Right ventricle myocardium superior (tissue), 1 donor: ENCODE results near the gene TMEM97. TPM values are rescaled to one million over a fixed set of nuclear protein-coding genes. Genes with fewer than 3 reads are reported as not detected.
A peak's percentile ranks its signal among the peaks of the same experiment; 100 is the strongest.
"Not testable (repeated sequence)": the region's sequence is repeated elsewhere in the genome, so short reads cannot be mapped to it uniquely, and the experiment has no call there.

Experiments used
- ATAC-seq: fragments of 200-7000 bp; cut with Tn5 transposase; one replicate; pipeline ENCODE4 v1.9.1; 2020; ENCODE audit warnings: mild to moderate bottlenecking; ENCODE audit not compliant: poor library complexity
- DNase-seq: peaks from one replicate; pipeline ENCODE4 v3.0.0-alpha.2; 2020
- intact Hi-C: fragments of 100-400 bp; cut with DNase I; formaldehyde crosslinking; loops from one replicate; pipeline ENCODE4 v1.11.2; 2022
- long read RNA-seq: library from polyadenylated mRNA; unstranded; transcript quantifications from one replicate; pipeline ENCODE4 v2.0.0, GENCODE V29; 2021
- total RNA-seq: library from RNA; stranded (reverse); fragmentation: NEBNext Ultra II Directional; extraction: Animal tissue kit (Norgen Biotek cat#: 25700); gene quantifications from one replicate; pipeline ENCODE4 v1.2.1, GENCODE V29; 2021
- donor health status: DM: no; HTN: yes; CAD: no; lungs with severe emphysema.

TMEM97 gene
- total RNA-seq, result 2.0 TPM
- long read RNA-seq, partial matches to known transcripts, result 0 of 5 reads
- long read RNA-seq, other reads (novel, unspliced or antisense), result 2 of 5 reads

DNA sequence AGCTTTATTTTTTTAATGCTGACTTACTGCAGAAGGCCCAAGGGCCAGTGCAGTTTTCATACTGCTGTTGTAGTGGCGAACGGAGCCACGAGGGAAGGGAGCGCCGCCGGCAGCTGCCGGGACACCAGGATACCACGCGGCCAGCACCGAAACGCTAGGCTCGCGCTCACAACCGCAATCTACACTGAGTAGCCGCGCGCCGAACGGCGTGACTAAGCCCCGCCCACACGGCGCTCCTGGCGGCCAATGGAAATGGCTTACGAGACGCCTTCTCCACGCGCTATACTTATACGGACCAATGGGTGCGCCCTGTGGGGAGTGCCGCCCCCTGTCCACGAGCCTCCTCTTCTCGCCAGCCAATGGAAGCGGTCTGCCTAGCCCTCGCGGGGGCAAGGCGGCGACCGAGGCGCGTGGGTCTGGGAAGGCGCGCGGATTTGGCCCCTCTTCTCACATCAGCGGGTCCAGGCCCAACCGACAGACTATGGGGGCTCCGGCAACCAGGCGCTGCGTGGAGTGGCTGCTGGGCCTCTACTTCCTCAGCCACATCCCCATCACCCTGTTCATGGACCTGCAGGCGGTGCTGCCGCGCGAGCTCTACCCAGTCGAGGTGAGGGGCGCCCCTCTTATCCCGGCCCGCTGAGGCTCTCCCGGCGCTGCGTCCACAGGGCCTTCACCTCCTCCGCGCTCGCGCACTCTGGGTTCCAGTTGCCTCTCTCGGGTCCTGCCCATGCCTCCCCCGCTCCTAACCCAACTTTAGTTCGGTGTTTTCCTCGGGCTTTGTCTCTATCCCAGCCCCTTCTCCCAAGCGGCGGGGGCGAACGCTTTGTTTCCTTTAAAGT is at the start of gene TMEM97:
Gene TMEM97, plus strand, starts transcription at position 442 of the 839 bp plus-strand sequence. Its CDS starts 40 bp downstream, at position 482.
- intact Hi-C loops, result no loop called here
- peak; percentile 100 for ATAC-seq
- DNase-seq, result peak; percentile 98

DNA sequence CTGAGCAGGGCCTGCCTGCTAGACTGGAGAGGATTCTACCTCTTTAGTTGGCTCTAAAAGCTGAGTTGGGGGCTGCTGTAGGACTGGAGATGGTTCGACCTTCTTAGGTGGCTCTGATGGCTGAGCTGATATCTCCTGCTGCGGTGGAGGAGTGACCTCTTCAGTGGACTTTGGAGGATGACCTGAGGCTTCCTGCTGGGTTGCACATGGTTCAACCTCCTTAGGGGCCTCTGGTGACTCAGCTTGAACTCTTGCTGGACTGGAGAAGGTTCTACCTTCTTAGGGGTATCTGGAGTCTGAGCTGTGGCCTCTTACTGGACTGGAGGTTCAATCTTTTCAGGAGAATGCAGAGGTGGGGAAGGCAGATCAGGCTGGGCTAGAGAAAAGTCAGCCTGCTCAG is 48.9 kb upstream of the TMEM97 start:
- intact Hi-C loops, result no loop called here
- ATAC-seq (no peak), DNase-seq (no peak)

DNA sequence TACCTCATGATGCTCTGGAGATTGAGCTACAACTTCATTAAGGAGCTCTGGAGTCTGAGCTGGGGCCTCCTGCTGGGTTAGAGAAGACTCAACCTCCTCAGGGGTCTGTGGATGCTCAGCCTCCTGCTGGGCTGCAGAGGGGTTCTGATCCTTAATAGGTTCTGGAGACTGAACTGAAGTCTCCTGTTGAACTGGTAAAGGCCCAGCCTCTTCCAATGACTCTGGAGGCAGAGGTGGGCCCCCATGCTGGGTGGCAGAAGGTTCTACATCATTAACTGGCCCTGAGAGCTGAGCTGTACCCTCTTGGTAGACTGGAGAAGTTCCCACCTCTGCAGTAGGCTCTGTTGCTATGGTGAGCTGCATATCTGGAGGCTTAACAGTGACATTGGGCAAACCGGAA is 48.1 kb upstream of the TMEM97 start:
- no peak for DNase-seq
- no peak for ATAC-seq
- intact Hi-C loops, result no loop called here

DNA sequence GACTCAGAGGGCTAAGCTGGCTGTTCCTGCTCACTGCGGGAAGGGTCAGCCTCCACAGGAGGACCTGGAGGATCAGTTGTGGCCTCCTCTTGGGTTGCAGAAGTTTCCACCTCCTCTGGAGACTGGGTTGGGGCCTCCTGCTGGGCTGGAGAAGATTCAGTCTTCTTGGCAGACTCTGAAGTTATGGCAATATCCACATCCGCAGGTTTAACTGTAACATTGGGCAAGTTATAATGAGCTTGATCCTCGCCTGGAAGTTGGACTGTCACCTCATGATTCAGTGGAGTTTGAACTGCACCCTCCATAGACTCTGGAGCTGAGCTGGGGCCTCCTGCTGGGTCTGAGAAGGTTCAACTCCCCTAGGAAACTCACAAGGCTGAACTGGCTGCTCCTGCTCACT is 47.6 kb upstream of the TMEM97 start:
- no peak for DNase-seq
- ATAC-seq, result no peak
- intact Hi-C loops, result no loop called here

DNA sequence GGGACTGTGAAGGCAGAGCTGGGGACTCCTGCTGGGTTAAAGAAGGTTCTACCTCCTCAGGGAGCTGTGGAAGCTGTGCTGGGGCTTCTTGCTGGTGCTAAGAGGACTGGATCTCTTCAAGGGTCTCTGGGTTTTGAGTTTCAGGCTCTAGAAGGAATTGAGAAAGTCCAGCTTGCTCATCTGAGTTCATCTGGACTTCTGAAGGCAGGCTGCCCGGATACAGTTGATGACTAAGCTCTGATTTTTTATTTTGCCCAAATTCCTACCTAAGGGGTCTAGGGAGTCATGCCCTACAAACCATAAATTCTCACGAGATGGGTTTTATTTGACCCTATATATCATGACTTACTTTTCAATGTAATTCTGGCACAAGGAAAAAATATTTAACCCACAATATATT is 46.8 kb upstream of the TMEM97 start:
- DNase-seq, result no peak

DNA sequence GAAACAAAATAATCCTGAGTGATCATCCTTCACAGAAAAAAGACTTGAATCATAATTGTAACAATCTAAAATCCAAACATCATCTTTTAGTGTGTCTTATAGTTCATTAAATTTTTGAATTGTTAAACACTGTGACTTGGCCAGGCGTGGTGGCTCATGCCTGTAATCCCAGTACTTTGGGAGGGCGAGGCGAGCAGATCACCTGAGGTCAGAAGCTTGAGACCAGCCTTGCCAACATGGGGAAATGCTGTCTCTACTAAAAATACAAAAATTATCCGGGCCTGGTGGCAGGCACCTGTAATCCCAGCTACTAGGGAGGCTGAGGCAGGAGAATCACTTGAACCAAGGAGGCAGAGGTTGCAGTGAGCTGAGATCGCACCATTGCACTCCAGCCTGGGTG is 45.7 kb upstream of the TMEM97 start:
- ATAC-seq, intact Hi-C loops, DNase-seq: not testable (repeated sequence)

More for the DNA sequence above, 46.8 kb upstream of the TMEM97 start:
- ATAC-seq, result no peak
- intact Hi-C loops, result no loop called here

DNA sequence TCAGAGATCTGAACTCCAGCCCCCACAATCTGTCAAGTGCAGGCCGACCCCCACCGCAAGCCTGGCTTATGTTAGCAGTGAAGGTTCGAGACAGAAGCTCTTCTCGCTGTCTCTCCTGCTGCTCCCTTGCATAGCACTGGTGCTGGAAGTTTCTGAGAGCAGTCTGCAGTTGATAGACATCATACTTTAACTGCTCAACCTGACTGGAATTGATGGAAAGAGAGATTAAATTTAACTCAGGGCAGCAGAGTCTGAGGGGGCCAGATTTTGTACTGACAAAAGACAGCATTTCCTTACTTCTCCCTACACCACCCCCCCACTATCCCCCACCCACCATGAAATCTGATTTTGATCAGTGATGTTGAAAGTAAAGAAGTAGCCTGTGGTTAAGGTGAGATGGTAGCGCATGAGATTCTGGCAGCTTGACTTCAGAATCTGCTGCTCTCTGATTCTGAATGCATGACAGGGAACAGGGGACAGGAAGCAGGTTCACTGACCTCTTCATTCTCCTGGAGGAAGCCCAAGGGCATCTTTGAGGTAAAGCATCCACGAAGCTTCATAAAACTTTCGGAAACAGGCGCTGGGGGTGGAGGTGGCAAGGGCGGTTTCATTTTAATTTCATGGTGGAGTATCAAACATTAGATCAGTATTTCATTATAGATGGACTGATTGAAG is 44.3 kb upstream of the TMEM97 start:
- ATAC-seq, result no peak
- intact Hi-C loops, result no loop called here
- DNase-seq, result no peak

DNA sequence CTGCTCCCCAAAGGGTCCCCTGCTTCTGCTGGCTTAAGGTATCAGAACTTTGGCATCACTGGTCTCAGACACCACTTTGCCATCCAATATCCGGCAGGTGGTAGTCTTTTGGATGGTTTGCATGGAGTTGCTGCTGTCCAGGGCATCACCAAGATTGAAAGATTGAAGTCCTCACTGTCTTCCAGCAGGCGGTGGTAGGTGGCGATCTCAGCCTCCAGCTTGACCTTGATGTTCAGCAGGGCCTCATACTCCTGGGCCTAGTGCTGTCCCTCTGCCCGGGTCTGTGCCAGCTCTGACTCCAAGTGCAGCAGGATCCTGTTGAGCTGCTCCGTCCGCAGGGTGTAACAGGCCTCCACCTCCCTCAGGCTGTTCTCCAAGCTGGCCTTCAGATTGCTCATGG is 43.0 kb upstream of the TMEM97 start:
- ATAC-seq, result no peak
- no peak for DNase-seq
- intact Hi-C loops, result no loop called here

DNA sequence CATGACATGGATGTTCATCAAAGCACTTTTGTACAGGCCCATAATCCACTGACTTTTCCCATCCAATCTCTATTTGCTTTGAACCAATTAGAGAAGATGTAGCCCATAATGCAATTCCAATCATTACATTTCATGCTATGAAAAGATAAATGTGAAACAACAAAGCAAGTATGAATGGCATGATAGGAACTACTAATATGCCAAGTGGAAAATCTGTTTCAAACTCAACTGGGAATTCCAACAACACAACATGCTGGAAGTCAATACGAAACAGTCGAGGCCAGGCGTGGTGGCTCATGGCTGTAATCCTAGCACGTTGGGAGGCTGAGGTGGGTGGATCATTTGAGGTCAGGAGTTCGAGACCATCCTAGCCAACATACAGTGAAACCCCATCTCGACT is 39.6 kb upstream of the TMEM97 start:
- intact Hi-C loops, result no loop called here
- DNase-seq (no peak), ATAC-seq (no peak)

DNA sequence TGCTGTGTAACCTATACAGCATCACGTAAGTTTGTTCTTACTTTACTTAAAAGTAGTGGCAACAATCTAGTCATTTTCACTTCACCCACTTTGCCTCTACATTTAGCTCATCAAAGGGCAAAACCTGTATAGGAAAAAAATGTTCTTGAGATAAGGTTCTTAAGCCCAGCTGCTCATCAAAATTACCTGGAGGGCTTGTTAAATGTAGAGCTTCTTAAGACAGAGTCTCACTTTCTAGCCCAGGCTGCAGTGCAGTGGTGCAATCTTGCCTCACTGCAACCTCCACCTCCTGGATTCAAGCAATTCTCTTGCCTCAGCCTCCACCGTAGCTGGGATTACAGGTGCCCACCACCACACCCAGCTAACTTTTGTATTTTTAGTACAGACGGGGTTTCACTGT is 38.2 kb upstream of the TMEM97 start:
- ATAC-seq (no peak), DNase-seq (no peak)
- intact Hi-C loops, result no loop called here

DNA sequence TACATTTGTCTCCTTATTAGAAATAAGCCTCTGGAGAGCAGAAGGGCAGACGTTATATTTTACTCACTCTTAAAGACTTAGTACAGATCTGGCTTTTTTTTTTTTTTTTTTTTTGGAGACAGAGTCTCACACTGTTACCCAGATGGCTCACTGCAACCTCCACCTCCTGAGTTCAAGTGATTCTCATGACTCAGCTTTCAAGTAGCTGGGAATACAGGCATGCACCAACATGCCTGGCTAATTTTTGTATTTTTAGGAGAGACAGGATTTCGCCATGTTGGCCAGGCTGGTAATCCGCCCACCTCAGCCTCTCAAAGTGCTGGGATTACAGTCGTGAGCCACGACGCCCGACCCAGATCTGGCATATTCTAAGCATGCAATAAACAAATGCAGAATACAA is 36.4 kb upstream of the TMEM97 start:
- ATAC-seq (no peak), DNase-seq (no peak)
- intact Hi-C loops, result no loop called here

DNA sequence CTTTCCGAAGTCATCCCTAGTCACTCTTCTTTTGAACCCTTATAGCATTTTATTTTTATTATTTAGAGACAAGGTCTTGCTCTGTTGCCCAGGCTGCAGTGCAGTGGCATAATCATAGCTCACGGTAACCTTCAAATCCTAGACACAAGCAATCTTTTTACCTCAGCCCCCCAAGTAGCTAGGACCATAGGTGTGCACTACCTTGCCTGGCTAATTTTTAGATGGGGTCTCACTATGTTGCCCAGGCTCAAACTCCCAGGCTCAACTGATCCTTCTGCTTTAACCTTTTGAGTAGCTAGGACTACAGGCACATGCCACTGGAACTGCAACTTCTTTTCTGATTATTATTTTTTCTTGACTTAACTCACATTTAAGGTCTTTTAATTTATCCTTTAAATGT is 33.0 kb upstream of the TMEM97 start:
- DNase-seq (no peak), ATAC-seq (no peak)
- intact Hi-C loops, result no loop called here

DNA sequence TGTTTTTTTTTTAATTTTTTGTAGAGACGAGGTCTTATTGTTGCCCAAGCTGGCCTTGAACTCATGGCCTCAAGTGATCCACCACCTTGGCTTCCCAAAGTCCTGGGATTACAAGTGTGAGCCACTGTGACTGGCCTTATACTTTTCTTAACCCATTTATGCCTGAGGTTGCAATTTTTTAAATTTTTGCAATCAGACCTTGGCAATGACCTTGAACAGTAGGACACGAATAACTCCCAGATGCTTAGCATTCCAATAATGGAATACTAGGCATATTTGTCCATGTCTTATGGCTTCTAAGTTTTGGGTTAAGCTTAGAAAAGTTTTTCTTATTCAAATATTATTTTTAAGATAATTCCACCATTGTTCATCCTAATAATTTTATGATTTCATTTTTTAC is 28.3 kb upstream of the TMEM97 start:
- intact Hi-C loops, result no loop called here
- DNase-seq (no peak), ATAC-seq (no peak)

DNA sequence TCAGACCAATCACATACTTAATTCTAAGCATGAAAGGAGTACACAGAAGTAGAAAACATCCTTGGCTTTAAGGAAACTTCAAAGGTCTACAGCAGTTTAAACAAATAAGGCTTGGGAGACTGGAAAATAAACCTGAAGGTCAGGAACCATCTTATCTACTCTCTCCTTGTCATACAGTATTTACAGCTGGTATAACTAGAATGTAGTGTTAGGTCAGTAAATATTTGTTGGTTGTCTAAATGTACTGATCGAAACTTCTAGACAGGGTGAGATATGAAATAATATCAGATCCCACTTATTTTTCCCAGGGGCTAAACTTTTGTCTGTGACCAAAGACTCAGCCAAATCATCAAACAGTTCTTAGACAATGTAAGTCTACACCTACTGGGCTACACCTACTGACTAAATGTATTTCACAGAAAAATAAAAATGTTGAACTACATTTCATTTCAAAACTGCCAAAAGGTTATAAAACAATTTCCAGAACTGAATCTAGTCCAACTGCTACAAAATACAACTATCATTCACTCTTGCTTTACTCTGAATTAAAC is 27.1 kb upstream of the TMEM97 start:
- intact Hi-C loops, result no loop called here
- DNase-seq (no peak), ATAC-seq (no peak)

DNA sequence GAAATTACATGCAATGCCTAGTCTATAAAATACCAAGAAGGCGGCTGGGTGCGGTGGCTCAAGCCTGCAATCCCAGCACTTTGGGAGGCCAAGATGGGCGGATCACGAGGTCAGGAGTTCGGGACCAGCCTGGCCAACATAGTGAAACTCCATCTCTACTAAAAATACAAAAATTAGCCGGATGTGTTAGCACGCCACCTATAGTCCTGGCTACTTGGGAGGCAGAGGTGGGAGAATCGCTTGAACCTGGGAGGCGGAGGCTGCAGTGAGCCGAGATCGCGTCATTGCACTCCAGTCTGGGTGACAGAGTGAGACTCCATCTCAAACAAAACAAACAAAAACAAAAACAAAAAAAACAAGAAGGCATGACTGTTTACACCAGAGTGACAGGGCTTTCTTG is 26.1 kb upstream of the TMEM97 start:
- DNase-seq, intact Hi-C loops: not testable (repeated sequence)

DNA sequence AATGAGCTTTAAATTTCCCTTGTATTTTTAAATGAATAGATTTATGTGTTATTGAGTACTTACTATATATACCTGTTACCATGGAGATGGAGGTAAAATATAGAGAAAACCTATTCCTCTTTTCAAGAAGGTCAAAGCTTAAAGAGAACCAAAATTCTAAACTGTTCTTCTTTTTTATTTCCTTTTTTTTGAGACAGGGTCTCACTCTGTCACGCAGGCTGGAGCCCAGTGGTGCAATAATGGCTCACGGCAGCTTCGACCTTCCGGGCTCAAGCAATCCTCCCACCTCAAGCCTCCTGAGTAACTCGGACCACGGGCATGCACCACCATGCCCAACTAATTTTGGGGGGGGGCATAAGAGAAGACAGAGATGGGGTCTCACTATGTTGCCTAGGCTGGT is 25.0 kb upstream of the TMEM97 start:
- ATAC-seq (no peak), DNase-seq (no peak)
- intact Hi-C loops, result no loop called here

More for the DNA sequence above, 26.1 kb upstream of the TMEM97 start:
- not testable (repeated sequence) for ATAC-seq

DNA sequence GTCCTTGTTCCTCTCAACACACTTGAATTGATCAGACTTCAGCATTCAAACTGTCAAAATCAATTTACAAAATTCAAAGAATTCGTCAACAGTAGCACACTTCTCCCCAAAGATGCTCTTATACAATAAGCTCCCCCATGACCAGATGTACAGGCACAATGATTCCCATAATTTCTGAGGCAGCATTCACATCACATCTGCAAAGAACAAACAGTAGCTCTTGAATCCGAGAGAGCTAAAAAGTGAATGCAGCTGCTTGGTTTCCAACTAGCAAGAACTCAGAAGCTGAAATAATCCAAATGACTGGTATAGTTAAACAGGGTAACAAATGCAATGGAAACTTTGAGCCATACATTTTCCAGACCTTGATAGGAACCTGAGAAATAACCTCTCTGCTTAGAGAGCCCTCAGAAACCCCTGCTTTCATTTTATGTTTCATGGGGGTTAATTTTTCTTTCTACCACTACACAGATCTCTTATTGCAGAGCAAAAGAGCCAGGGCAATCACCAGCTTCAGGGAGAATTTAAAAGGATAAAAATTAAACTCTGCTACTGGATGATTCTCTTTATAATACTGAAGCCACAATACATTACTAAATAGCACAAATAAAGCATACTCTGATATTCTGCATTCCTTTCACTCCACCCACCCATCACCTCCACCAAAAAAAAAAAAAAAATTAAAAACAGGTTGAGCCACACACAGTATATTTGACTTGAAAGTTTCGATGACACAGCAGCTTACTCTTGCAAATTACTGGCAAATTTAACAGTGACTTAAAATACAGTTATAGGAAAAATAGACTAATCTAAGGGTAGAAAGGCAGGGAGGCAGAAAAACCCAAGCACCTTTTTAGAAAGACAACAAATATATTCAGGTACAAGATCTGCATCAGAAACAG is 23.1 kb upstream of the TMEM97 start:
- ATAC-seq (no peak), DNase-seq (no peak)
- intact Hi-C loops, result no loop called here

DNA sequence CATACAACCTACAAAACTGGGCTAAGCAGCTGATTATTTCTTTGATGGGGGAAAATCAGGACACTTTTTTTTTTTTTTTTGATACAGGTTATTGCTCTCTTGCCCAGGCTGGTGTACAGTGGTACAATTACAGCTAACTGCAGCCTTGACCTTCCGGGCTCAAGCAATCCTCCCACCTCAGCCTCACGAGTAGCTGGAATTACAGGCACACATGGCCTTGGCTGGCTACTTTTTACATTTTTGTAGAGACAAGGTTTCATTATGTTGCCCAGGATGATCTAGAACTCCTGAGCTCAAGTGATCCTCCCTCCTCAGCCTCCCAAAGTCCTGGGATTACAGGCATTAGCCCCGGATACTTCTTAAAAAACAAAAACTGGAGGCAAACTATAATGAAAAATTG is 20.6 kb upstream of the TMEM97 start:
- DNase-seq, result no peak
- no peak for ATAC-seq
- intact Hi-C loops, result no loop called here

DNA sequence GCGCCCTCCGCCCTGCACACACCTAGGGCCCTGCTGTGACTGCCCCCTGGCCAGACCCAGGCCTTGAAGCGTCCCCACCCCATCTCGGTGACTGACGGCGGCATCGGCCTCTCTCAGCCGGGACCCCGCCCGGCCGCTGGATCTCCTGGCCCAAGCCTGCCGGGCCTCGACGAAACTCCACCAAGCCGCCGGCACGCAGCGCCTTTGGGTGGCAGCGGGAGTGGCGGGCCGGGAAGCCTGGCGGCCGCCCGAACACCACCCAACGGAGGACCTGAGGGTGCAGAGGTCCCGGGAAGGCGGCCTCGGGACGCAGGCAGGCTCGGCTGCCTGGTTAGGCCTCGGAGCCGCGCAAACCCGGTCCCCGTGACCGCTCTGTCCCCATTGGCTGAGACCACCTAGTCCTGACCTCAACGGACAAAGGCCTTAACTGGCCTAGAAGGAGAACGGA is 12.0 kb upstream of the TMEM97 start:
- intact Hi-C loops, result no loop called here
- no peak for ATAC-seq
- DNase-seq, result no peak
